ENCODE results near the gene PGGT1B.

The PGGT1B gene

DNA sequence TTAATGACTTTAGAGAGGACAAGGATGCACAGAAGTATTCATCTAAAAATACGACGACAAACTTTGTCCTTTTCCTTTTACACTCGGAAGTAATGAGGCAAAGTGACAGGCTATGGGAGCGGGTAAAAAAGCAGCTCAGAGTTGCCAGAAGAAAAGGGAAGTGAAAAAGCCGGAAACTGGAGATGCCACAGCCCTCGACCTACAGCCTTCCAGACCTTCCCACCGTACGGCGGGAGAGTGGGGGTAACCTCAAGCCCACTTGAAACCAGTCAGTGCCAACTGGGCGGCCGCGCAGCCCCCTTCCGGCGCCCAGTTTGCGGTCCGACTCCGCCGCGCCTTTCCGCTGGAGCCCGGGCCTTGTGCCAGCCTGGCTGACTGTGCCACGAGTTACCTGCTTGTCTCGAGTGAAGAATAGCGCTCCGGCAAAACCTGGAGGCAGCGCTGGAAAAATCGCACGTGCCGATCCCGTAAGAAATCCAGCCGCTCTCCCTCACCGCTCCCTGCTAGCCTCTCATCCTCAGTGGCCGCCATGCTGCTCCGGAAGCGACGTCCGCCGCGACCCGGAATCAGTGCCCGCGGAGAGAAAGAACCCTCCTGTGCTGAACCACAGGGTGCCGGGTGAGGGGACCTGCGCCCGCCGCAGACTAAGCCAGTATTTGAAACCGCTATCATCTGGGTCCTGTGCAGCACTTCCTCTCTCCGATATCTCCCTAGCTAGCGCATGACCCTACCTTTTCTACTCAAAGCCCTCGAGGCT is at the start of gene PGGT1B:
Gene PGGT1B (minus strand): TSS at position 557 of the 757 bp plus-strand sequence. CDS start 26 bp downstream, at position 531.
- peak; percentile 77 for DNase-seq

DNA sequence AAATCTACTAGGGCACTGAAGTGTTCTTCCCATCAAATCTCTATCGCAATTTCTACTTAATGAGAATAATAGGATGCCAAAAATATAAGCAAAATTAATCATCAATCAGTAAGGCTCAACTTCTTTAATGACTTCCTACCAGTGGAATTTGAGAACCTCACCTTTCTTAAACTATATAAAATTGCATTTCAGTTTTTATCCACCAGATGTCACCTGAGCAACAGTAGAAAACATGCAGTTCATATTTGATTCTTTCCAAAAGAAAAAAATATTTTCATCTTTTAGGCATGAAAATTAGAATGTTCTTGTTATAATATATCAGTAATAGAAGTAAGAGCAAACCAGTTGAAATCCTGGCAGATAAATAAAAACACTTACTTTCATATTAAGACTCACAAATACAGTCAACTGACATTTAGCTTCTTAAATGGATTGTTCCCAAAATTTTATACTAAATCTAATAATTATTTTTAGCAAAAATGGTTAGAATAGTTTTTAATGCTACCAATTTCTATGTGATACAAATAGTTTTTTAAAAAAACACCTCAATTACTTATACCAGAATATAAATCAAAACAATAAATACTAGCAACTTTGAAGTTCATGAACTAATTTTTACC is 47.2 kb upstream of the PGGT1B start:
- DNase-seq, result no peak

DNA sequence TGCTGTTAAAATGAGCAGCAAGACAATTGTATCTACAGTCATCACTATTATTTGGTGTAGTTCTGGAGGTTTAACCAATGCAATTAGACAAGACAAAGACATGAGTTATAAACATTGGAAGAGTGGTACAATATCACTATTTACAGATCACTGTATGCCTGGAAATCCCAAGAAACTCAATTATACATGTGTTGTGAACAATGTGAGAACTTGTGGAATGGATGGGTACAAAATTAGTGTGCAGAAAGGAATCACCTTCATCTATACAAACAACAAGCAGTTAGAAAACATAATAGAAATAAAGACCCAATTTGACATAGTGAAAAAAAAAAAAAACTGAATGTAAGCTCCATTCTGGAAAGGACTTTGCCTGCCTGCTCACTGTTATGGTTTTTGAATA is 46.1 kb upstream of the PGGT1B start:
- no peak for DNase-seq

DNA sequence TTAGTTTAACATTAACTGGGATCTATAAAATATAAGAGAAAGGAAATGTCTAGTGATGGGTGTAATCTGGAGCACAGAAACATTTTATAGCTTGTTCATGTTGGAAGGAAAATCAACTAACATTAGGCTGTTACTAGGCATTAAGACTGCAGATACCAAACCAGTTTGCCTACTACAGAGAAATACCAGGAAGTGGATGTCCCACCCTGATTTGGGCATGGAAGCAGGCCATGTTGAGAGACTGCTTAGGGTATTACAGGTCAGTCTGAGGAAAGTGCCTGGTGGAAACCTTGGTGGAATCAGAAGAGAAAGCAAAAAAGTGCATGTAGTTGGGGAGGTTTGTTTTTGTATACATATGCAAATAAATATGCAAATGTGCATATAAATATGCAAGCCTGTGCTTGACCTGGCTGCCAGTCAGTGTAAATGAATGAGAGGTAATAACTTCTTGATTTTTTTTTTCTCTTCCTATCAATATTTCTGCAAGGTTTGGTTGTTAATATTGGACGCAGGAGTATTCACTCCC is 43.4 kb upstream of the PGGT1B start:
- DNase-seq, result no peak

DNA sequence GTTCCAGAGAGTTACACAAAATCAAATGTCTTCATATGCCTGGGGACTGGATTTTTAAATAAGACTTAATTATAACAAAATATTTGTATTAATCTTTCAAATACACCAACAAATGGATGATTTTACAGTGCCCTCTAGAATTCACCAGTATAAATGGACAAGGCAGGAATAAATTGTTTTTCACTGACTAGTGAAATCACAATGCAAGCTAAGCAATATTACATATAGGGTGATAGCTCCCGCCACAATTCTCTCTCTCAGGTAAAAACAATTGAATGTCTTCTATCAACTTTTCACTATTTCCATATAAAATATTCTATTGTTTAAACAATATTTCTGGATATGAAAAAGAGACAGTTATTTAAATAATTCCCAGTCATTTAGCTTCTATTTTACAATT is 41.8 kb upstream of the PGGT1B start:
- no peak for DNase-seq

DNA sequence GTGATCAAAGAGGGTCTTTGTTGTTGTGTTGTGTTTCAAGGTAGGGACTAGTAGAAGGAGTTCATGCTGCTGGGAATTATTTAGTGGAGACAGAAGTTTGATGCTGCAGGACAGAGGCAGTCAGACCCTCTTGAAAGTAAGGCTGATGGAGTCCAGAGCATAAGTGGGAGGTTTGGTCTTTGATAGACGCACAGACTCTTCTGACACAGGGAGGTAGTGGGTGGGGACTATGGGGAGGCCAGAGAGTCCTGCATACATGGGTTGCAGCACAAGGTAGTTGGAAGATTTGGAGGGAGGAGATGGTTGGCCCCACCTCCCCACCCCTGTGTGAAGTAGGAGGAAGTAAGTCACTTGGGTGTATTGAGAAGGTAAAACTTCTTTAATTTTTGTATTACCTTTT is 36.1 kb upstream of the PGGT1B start:
- DNase-seq, result no peak

DNA sequence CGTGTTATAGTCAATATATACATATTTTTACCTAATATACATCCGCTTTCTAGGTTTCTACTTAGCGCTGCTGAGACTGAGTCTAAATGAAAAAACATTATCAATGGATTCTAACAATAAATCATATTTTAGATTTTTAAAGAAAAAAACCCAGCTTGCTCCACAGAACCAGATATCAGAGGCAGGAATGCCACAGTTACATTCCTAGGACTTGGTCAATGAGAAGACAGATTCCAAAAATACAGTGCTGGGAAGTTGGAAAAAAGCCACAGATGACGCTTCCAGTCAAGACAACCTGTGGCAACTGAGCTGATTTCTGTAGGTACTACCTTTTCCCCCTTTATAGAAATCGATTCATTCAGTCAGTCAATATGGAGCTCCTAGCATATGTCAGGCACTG is 34.4 kb upstream of the PGGT1B start:
- no peak for DNase-seq

DNA sequence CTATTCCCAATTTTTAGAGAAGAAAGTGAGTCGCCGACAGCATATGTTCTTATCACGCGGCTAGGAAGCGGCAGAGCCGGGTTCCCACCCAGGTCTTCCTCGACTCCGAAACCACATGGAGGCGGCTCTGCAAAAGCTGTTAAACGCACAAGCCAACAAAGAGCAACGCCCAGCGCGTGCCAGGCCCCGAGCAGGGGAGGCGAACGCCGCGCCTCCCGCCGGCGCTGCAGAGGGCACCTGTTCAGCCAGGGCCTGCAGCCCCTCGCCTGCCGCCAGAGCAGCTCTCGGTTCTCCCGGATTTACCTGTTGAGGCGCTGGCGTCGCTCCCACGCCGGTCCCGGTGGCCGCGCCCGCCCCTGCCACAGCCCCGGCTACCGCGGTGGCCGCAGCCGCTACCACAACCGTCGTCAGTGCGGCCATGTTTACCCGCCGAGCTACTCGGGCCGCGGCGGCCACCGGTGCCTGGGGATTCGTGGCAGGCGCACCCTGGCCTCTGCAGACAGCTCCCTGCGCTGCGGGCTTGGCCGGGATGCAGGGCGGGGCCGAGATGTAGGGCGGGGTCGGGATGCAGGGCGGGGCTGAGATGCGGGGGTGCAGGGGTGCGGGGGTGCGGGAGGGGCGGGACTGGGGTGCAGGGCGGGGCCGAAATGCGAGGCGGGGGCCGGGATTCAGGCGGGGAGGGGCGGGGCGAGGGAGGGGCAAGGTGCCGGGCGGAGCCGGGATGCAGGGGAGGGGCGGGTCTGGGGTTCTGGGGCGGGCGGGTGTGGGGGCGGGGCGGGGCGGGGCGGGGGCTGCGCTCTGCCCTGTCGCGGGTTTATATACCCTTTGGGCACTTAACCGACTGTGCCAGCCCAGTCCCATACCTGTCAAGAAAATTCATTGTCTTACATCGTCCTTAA is 33.7 kb upstream of the PGGT1B start, which contains the start of gene CCDC112:
Gene CCDC112 (minus strand): TSS at position 531 of the 899 bp plus-strand sequence. CDS start 111 bp downstream, at position 420.
- DNase-seq, result peak; percentile 70

DNA sequence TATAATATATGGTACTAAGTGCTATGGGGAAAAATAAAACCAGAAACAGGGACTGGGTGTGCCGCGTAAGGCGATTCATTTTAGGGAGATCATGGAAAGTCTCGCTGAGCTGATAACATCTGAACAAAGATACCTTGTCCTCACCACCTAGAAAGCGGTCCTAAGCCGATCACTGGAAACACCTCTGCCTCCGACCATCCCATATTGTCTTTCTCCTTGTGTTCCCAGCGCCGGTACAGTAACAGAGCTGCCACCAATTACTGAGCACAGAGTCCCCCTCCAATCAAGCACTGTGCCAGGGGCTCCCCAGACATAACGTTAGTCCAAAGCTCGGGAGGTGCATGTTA is 33.1 kb upstream of the PGGT1B start:
- DNase-seq, result no peak

DNA sequence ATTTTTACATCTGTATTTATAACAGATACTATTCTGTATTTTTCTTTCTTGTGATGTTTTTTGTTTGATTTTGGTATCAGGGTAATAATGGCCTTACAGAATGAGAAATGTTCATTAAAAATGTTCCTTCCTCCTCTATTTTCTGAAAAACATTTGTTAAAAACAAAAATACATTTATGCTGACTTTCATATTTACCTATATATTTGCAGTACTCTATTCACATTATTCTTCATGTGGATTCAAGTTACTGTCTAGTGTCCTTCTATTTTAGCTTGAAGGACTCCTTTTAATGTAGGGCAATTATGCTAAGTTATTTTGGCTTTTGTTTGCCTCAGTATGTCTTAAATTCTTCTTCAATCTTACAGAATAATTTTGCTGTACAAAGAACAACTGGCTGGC is 28.7 kb upstream of the PGGT1B start:
- DNase-seq, result no peak

DNA sequence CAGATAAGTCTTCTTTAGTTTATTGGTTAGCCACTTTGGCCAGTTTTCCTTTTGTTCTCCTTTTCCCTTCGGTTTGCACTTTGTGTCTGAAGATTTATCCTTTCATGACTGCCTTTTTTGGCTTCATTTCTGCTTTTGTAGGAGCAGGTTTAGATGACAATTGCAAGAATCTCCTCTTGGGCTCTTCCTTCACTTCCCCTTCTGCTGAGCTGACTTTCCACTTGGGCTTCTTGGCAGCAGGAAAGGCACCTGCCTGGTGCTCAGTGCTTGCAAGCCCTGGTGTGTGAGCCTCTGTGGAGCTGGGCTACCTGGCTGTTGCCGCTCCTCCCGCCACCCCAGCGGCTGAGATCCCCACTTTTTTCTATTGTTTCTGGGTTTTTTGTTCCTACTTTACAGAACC is 26.4 kb upstream of the PGGT1B start:
- DNase-seq, result no peak

DNA sequence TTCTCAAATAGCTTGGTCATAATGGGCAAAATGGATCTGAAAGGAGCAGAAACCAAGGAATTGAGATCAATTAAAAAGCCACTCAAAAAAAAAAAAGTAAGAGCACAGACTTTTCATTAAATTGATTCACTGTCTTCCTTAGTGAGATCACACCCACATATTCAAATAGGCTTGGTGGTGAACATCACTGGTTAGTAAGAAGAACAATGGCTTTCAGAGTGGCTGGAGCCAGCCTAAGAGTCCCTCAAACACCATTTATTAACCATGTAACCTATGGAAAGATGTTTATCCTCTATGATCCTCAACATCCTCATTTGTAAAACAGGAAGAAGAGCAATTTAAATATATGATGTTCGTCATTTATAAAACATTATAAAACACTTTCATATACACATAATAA is 21.3 kb upstream of the PGGT1B start:
- no peak for DNase-seq

DNA sequence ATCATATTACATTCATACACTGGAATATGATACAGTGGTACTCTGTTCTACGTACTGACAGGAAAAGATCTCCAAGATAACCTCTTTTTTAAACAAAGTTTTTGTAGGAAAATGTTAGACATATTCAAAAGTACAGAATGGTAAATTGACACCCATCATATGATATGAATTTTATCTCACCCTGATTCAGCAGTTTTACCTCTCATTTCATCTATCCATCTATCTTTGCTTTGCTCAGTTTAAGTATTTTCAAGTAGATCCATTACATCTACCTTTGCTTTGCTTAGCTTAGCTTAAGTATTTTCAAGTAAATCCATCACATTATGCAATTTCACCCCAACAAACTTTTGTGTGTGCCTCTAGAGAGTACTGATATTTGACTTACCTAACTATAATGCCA is 19.5 kb upstream of the PGGT1B start:
- DNase-seq, result no peak

DNA sequence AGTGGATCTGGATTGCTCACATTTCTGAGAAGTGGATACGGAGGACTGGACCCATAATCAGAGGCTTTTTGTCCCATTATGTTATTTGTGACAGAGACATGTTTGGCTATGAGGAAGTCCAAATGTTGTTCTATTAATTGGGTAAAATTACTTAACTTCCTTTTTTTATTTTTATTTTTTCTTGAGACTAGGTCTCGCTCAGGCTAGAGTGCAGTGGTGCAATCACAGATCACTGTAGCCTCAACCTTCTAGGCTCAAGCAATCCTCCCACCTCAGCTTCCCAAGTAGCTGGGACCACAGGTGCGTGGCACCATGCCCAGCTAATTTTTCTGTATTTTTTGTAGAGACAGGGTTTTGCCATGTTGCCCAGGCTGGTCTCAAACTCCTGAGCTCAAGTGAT is 11.9 kb upstream of the PGGT1B start:
- DNase-seq, result no peak

DNA sequence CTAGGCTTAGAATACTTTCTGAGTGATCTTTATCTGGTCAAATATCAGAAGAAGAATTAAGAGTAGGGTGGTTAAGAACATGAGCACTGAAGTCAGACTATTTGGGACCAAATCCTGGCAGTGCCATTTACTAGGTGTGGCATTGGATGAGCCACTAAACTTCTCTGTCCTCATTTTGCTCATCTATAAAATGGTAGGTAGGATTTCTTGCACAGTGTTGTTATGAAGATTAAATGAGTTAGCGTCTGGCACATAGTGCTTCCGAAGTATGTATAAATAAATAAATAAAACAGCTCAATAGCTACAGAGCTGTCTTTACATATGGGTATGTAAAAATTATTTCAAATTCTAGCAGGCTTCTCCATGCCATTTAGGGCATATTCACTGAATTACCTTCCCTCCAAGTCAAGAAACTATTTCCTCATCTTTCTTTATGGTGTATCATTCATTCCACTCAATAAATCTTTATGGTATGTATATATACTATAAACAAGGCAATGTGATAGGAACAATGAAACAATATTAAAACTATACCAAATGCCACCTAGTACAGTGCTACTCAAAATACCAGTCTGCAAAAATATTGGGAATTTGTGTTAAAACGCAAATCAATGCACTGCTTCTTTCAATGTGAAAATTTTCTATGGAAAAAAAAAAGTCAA is 9.8 kb upstream of the PGGT1B start:
- DNase-seq, result no peak

DNA sequence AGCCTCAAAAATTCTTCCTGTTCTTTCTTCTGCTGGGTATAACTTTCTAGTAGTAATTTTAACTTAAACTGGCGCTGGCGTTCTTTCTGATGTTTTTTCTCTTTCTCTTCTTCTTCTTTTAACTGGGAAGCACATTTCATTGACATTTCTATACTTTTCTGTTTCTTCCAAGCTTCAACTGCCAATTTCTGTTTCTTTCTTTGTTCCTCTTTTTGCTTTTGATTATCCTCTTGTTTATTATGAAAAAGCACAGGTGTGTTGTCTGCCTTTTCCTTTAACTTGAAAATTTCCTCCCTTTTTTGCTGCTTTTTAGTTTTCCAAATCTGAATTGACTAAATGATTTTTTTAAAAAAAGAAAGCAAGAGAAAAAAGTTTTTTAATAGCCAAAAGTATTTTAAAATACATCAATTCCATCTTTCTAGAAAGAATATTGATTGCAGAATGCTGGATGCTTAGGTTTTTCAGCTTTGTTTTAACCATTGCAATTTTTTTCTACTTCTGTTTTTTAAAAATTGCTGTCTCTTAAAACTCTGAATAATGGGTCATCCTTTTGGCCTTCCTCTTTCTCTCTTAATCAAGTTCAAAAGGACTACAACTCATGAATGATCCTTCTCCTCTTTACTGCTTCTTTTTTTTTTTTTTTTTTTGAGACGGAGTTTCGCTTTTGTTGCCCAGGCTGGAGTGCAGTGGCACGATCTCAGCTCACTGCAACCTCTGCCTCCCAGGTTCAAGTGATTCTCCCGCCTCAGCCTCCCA is 8.8 kb upstream of the PGGT1B start:
- DNase-seq, result no peak

DNA sequence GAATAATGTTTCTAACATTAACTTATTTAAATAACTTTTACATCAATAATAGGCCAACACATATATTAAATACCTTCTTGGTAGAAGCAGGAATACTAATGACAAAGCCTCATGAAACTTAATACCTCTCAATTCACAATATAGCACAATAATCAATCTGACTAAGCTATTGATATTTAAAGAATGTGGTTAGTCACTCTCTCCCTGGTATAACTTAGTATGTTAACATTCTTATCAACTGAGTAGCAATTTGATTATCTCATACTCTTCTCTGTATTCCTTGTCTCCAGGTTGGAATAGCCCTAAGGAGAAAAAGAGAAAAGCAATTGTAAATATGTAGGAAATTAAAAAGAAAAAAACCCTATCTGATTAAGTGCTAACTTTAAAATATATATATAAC is 4.9 kb upstream of the PGGT1B start:
- no peak for DNase-seq

DNA sequence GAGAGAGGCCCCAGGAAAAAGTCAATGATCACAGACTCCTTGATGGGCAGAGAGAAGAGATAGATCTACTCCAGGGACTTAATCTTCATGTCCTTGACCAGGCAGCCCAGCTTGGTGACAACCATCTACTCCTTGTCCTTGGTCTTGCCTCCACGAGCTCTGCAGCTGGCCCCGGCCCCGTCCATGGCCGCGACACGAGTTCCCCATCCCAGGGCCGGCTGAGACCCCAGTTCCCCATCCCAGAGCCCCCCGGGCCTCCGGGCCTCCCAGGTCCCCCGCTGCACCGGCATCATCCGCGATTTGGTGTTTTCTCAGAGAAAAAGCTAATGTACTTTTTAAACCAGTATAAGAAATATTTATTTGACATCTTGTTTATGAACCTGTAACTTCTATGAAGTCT is 2.5 kb upstream of the PGGT1B start:
- no peak for DNase-seq

DNA sequence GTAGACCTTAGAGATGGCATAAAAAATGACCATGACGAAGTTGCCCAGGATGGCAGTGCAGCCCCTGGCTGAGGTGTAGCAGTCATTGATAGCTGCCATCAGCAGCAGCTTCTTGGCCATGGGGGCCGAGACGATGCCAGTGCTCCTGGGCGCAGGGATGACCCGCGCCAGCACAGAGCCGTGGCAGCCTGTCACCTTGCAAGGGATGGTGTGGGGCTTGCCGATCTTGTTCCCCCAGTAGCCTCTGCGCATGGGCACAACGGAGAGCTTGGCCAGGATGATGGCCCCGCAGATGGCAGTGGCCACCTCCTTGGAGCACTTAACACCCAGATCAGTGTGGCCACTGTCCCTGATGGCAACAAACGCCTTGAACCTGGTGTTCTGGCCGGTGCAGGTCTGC is 2.1 kb upstream of the PGGT1B start:
- no peak for DNase-seq

DNA sequence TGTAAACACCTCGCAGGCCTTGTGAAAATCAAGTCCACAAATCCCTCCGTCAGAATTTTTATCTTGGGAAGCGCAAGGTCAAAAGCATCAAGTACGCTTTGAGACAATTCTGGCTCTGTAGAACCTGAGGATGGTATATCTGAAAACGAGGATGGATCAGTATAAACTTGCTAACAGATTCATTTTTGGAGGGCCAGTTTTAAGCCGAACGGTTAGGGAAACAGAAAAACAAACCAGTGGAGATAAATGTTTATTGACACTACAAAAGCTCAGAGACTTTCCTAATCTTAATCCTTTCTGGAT is 352 bp upstream of the PGGT1B start:
- DNase-seq, result no peak

DNA sequence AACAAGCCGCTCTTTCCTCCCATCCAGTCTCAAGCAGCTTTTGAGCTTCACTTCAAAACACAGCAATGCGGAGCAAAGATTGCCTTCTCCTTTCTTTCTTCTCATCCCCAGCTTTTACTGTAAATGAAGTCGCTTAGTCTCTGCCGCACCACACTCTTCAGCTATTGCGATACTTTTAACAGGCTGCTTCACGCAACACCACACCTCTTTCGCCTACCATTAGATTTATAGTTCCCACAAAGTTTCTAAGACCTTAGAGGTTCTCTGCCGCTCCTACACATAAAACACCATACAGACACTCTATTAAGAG is 711 bp downstream of the PGGT1B start:
- no peak for DNase-seq

DNA sequence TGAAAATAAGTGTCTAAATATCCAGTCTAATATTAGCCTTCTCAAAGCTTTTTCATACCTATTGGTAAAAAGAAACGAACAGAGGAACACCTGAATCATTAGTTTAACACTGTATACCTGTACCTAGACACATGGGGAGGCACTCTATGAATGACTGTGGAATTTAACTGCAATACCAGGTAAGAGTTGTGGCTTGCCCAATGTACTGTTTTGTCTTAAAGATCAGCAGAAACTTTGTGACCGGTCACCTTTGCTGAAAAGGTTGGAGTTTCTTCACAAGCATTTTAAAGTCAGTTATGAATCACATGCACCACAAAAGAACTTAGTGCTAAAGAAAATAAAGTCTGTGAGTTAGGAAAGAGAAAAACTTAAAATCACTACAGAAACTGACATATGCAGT is 2.4 kb downstream of the PGGT1B start:
- no peak for DNase-seq

DNA sequence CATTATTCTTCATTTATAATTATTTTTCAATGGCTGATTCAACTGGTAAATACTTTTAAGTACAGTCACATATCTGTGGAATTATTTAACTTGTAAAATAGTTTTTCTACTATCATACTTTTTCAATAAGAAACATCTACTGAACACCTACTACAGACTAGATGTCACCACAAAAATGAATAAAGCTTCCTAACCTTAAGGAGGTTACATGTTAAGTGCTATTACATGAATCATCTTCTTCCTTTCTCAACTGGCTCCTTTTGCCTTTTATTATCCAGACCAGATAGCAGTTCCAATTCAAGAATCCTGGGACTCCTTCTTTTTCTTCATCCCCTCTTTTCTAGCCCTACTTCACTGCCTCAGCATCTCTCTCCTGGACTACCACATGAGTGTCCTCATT is 4.7 kb downstream of the PGGT1B start:
- no peak for DNase-seq

Measured in activated naive CD4-positive, alpha-beta T cell treated with Interleukin-2 at 50 U/mL for 16 hours (primary cell).